Activated CD4-positive, alpha-beta T cell treated with anti-CD3 and anti-CD28 coated beads, Interleukin-2, amount 10 ng/mL, durations not matched to agents 7 days and 5 days (primary cell): ENCODE results near the gene RLF. TPM values are rescaled to one million over a fixed set of nuclear protein-coding genes. Genes with fewer than 3 reads are reported as not detected.
"Not testable (repeated sequence)": the region's sequence is repeated elsewhere in the genome, so short reads cannot be mapped to it uniquely, and the experiment has no call there.

Experiments used
- CTCF ChIA-PET: fragments of 350-600 bp; sonication (Branson Sonifier 250); formaldehyde crosslinking; loops from one replicate; lab custom pipeline; 2021; ENCODE audit warnings: antibody characterized with exemption; lab: Charles Lee
- POLR2A ChIA-PET: fragments of 350-600 bp; sonication (Branson Sonifier 250); formaldehyde crosslinking; loops from one replicate; lab custom pipeline; 2021; ENCODE audit warnings: antibody characterized with exemption; lab: Charles Lee
- DNase-seq: peaks from one replicate; pipeline ENCODE4 v3.0.0-alpha.2; 2020
- H3K27ac Mint-ChIP-seq: one replicate; pipeline ENCODE4 v1.8.0; 2021; ENCODE audit warnings: mild to moderate bottlenecking, moderate library complexity, mixed read lengths
- H3K27me3 Mint-ChIP-seq: one replicate; pipeline ENCODE4 v1.8.0; 2021; ENCODE audit warnings: mixed read lengths
- H3K36me3 Mint-ChIP-seq: one replicate; pipeline ENCODE4 v1.8.0; 2021; ENCODE audit warnings: low read depth, mixed read lengths
- H3K4me1 Mint-ChIP-seq: one replicate; pipeline ENCODE4 v1.8.0; 2021; ENCODE audit warnings: mixed read lengths
- H3K4me3 Mint-ChIP-seq: one replicate; pipeline ENCODE4 v1.8.0; 2021; ENCODE audit warnings: mild to moderate bottlenecking, moderate library complexity, mixed read lengths
- H3K9me3 Mint-ChIP-seq: one replicate; pipeline ENCODE4 v1.8.0; 2021; ENCODE audit warnings: mixed read lengths
- total RNA-seq, 2 experiments: library from RNA; stranded (reverse); gene quantifications; one replicate each; pipeline ENCODE4 v1.2.3, GENCODE V29; 2021

RLF gene
- total RNA-seq, 2 experiments from 2014 or later, result 19.2 to 21.6 TPM

GRCh38 chr1:40176989-40177388 is 15.8 kb downstream of the RLF start:
- H3K27ac Mint-ChIP-seq, CTCF ChIA-PET: not testable (repeated sequence)
- peaks cover 48% of the 10 kb centered on the region for H3K4me1 Mint-ChIP-seq

GRCh38 chr1:40178200-40178599 is 17.0 kb downstream of the RLF start:
- Mint-ChIP-seq H3K4me1 (peaks cover 47% of the 10 kb centered on the region), H3K4me3 (no peak overlapping the region), H3K27ac (no peak overlapping the region), H3K27me3 (no peaks in the 10 kb centered on the region), H3K36me3 (peaks cover 10% of the 10 kb centered on the region), H3K9me3 (no peaks in the 10 kb centered on the region)
- no peak for DNase-seq
- ChIA-PET CTCF (interaction anchor here (0.6 to 1.6 kb wide), 4 partner anchors 10 to 104 kb away, joined by 3 to 6 read pairs (median 4); no protein-coding TSS in a partner anchor), POLR2A (no interaction called here)

More at GRCh38 chr1:40176989-40177388, 15.8 kb downstream of the RLF start:
- H3K9me3 Mint-ChIP-seq, POLR2A ChIA-PET, H3K4me3 Mint-ChIP-seq, DNase-seq, H3K27me3 Mint-ChIP-seq: not testable (repeated sequence)
- H3K36me3 Mint-ChIP-seq, result peaks cover 10% of the 10 kb centered on the region

GRCh38 chr1:40179496-40180089 is 18.4 kb downstream of the RLF start:
- Mint-ChIP-seq H3K4me1 (peaks cover 49% of the 10 kb centered on the region), H3K27ac (no peak overlapping the region), H3K27me3 (no peaks in the 10 kb centered on the region), H3K9me3 (no peaks in the 10 kb centered on the region), H3K36me3 (peaks cover 10% of the 10 kb centered on the region), H3K4me3 (no peak overlapping the region)
- CTCF ChIA-PET, result interaction anchor here (1.6 kb wide), 1 partner anchor 103 kb away, joined by 4 read pairs; no protein-coding TSS in a partner anchor
- DNase-seq, result no peak
- POLR2A ChIA-PET, result no interaction called here

GRCh38 chr1:40183055-40183710 is 22.0 kb downstream of the RLF start:
- ChIA-PET CTCF (interaction anchor here (0.6 to 2.0 kb wide), 6 partner anchors 9 to 132 kb away, joined by 3 to 7 read pairs (median 4); no protein-coding TSS in a partner anchor), POLR2A (interaction anchor here (0.6 kb wide), 1 partner anchor 557 kb away, joined by 3 read pairs; no protein-coding TSS in a partner anchor)
- Mint-ChIP-seq H3K27me3 (no peaks in the 10 kb centered on the region), H3K36me3 (peaks cover 7% of the 10 kb centered on the region), H3K4me1 (peaks cover 47% of the 10 kb centered on the region), H3K9me3 (no peaks in the 10 kb centered on the region), H3K4me3 (no peak overlapping the region), H3K27ac (no peak overlapping the region)
- peak; percentile 13 for DNase-seq

GRCh38 chr1:40184193-40184592 is 23.0 kb downstream of the RLF start:
- DNase-seq, result no peak
- Mint-ChIP-seq H3K27me3 (no peaks in the 10 kb centered on the region), H3K27ac (no peak overlapping the region), H3K4me1 (peaks cover 50% of the 10 kb centered on the region), H3K4me3 (no peak overlapping the region), H3K36me3 (peaks cover 12% of the 10 kb centered on the region), H3K9me3 (peaks cover 3% of the 10 kb centered on the region)
- POLR2A ChIA-PET, result interaction anchor here (0.6 kb wide), 1 partner anchor 156 kb away, joined by 6 read pairs; no protein-coding TSS in a partner anchor
- CTCF ChIA-PET, result interaction anchor here (0.6 to 2.0 kb wide), 4 partner anchors 10 to 131 kb away, joined by 3 to 7 read pairs (median 5); no protein-coding TSS in a partner anchor

- ChIA-PET CTCF (interaction anchor here (0.8 to 1.6 kb wide), 2 partner anchors 12 kb away, joined by 3 to 6 read pairs; no protein-coding TSS in a partner anchor), POLR2A (interaction anchor here (0.7 kb wide), 1 partner anchor 793 kb away, joined by 3 read pairs; the partner anchor contains the start of gene CTPS1)
- Mint-ChIP-seq H3K9me3 (peaks cover 4% of the 10 kb centered on the region), H3K4me3 (no peak overlapping the region), H3K27me3 (no peaks in the 10 kb centered on the region), H3K36me3 (peaks cover 22% of the 10 kb centered on the region), H3K27ac (peak overlapping the region; percentile 54), H3K4me1 (peaks cover 46% of the 10 kb centered on the region)
- DNase-seq, result peak; percentile 36
Observed at GRCh38 chr1:40185951-40186864, 25.0 kb downstream of the RLF start.

GRCh38 chr1:40187399-40187798 is 26.2 kb downstream of the RLF start:
- Mint-ChIP-seq H3K27ac (no peak overlapping the region), H3K4me1 (peaks cover 45% of the 10 kb centered on the region), H3K4me3 (no peak overlapping the region), H3K36me3 (peaks cover 26% of the 10 kb centered on the region), H3K9me3 (peaks cover 4% of the 10 kb centered on the region), H3K27me3 (no peaks in the 10 kb centered on the region)
- CTCF ChIA-PET, result interaction anchor here (0.5 to 1.2 kb wide), 3 partner anchors 9 to 151 kb away, joined by 3 to 4 read pairs (median 3); no protein-coding TSS in a partner anchor
- no peak for DNase-seq
- POLR2A ChIA-PET, result no interaction called here

- H3K27ac Mint-ChIP-seq, DNase-seq, H3K9me3 Mint-ChIP-seq, POLR2A ChIA-PET, CTCF ChIA-PET, H3K4me3 Mint-ChIP-seq, H3K27me3 Mint-ChIP-seq: not testable (repeated sequence)
- peaks cover 12% of the 10 kb centered on the region for H3K4me1 Mint-ChIP-seq
- H3K36me3 Mint-ChIP-seq, result peaks cover 36% of the 10 kb centered on the region
Observed at GRCh38 chr1:40194639-40195038, 33.5 kb downstream of the RLF start.

- no peak overlapping the region for H3K27ac Mint-ChIP-seq
- ChIA-PET POLR2A (no interaction called here), CTCF (interaction anchor here (0.6 kb wide), 2 partner anchors 14 to 120 kb away, joined by 3 to 4 read pairs; no protein-coding TSS in a partner anchor)
- H3K27me3 Mint-ChIP-seq, result no peaks in the 10 kb centered on the region
- H3K4me1 Mint-ChIP-seq, result peaks cover 6% of the 10 kb centered on the region
- H3K4me3 Mint-ChIP-seq, result no peak overlapping the region
- DNase-seq, result no peak
- H3K9me3 Mint-ChIP-seq, result no peaks in the 10 kb centered on the region
- peaks cover 32% of the 10 kb centered on the region for H3K36me3 Mint-ChIP-seq
Observed at GRCh38 chr1:40197656-40198055, 36.5 kb downstream of the RLF start.

- Mint-ChIP-seq H3K9me3 (no peaks in the 10 kb centered on the region), H3K4me3 (no peak overlapping the region), H3K27me3 (no peaks in the 10 kb centered on the region), H3K36me3 (peaks cover 34% of the 10 kb centered on the region), H3K27ac (no peak overlapping the region), H3K4me1 (peaks cover 6% of the 10 kb centered on the region)
- CTCF ChIA-PET, result no interaction called here
- POLR2A ChIA-PET, result no interaction called here
- DNase-seq, result no peak
Observed at GRCh38 chr1:40199126-40199525, 37.9 kb downstream of the RLF start.

- no peak for DNase-seq
- Mint-ChIP-seq H3K9me3 (no peaks in the 10 kb centered on the region), H3K27ac (no peak overlapping the region), H3K4me3 (no peak overlapping the region), H3K27me3 (no peaks in the 10 kb centered on the region), H3K36me3 (peaks cover 42% of the 10 kb centered on the region), H3K4me1 (peaks cover 3% of the 10 kb centered on the region)
- POLR2A ChIA-PET, result no interaction called here
- CTCF ChIA-PET, result interaction anchor here (0.5 to 1.1 kb wide), 4 partner anchors 11 to 32 kb away, joined by 4 to 5 read pairs (median 4); no protein-coding TSS in a partner anchor
Observed at GRCh38 chr1:40204856-40205255, 43.7 kb downstream of the RLF start.
